Measurements from ENCODE around the gene ZDHHC11. TPM values are rescaled to one million over a fixed set of nuclear protein-coding genes. Genes with fewer than 3 reads are reported as not detected.
A peak's percentile ranks its signal among the peaks of the same experiment; 100 is the strongest.

Gene ZDHHC11
- total RNA-seq, 1 experiment from 2014 or later: 3.6 TPM

GRCh38 chr5:870956-871355, 20.2 kb upstream of the ZDHHC11 start:
- no peak overlapping the region for H3K27ac Mint-ChIP-seq (ENCODE audit: unreplicated experiment)

DNA sequence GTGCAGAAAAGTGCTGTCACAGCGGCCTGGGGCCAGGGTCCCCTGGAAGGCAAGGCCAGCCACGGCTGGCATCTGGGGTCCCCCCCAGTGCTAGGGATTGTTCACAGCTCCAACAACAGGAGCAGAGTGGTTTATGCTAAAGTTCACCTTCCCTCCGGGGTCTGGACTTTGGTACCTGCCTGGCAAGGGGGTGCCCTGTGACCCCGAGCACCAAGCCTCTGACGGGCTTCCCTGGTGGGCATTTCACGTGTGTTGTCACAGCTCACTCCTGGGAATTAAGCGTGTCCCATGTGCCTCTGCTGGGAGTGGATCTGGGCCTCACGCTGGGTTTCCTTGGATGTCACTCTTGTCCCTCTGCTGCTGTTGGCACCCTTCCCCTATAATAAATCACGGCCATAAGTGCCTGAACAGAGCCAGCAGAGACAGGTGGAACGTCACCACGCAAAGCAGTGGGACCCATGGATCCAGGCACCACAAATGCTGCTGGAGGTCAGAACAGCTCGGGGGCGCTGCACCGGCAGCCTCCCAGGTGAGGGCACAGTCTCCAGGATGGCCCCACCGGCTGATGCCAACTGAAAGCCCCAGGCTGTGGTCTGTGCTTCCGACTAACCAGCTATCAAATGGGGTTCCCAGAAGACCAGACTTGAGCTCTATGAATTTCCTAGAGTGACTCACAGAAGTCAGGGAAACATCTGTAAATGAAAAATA, 17.8 kb upstream of the ZDHHC11 start:
- CTCF ChIA-PET: no interaction called here
- DNase-seq: peak in 1 of 2 experiments; percentile 22
- Mint-ChIP-seq H3K4me1 (ENCODE audit: low read depth, unreplicated experiment) (no peaks in the 10 kb centered on the region), H3K36me3 (ENCODE audit: insufficient read depth, unreplicated experiment) (peaks cover 87% of the 10 kb centered on the region), H3K27ac (ENCODE audit: unreplicated experiment) (no peak overlapping the region), H3K4me3 (ENCODE audit: unreplicated experiment) (no peak overlapping the region), H3K9me3 (ENCODE audit: unreplicated experiment) (no peaks in the 10 kb centered on the region), H3K27me3 (ENCODE audit: insufficient read depth, unreplicated experiment) (no peaks in the 10 kb centered on the region)
- Histone ChIP-seq H3K36me3 (ENCODE audit: control insufficient read depth, insufficient read depth, low read length) (peaks cover 7% of the 10 kb centered on the region), H3K4me1 (peaks cover 9% of the 10 kb centered on the region; the same call in 1 of the 2 replicates), H3K4me3 (ENCODE audit: low read depth, low read length) (no peak overlapping the region), H3K9me3 (no peaks in the 10 kb centered on the region), H3K27me3 (replicated peaks; ENCODE audit: control insufficient read depth, insufficient read depth, low read length) (no peaks in the 10 kb centered on the region)
- TF ChIP-seq, protein P1, sequence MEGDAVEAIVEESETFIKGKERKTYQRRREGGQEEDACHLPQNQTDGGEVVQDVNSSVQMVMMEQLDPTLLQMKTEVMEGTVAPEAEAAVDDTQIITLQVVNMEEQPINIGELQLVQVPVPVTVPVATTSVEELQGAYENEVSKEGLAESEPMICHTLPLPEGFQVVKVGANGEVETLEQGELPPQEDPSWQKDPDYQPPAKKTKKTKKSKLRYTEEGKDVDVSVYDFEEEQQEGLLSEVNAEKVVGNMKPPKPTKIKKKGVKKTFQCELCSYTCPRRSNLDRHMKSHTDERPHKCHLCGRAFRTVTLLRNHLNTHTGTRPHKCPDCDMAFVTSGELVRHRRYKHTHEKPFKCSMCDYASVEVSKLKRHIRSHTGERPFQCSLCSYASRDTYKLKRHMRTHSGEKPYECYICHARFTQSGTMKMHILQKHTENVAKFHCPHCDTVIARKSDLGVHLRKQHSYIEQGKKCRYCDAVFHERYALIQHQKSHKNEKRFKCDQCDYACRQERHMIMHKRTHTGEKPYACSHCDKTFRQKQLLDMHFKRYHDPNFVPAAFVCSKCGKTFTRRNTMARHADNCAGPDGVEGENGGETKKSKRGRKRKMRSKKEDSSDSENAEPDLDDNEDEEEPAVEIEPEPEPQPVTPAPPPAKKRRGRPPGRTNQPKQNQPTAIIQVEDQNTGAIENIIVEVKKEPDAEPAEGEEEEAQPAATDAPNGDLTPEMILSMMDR (IDR thresholded peaks at IDR 0.05; ENCODE audit: insufficient read depth in 1 of 2, low read depth in 1 of 2, low read length in 1 of 2, severe bottlenecking in 1 of 2, unreplicated experiment in 1 of 2): no peak
- intact Hi-C loops (cut with micrococcal nuclease; ENCODE audit: unreplicated experiment): no loop called here
- no TSS peak for BruUV-seq (replicated peaks)
- POLR2A ChIA-PET: no interaction called here

More at GRCh38 chr5:870956-871355, 20.2 kb upstream of the ZDHHC11 start:
- peak in 1 of 2 experiments; percentile 28 for DNase-seq
- Histone ChIP-seq H3K9me3 (no peaks in the 10 kb centered on the region), H3K36me3 (ENCODE audit: control insufficient read depth, insufficient read depth, low read length) (peaks cover 3% of the 10 kb centered on the region), H3K4me1 (peaks cover 9% of the 10 kb centered on the region; the same call in 1 of the 2 replicates), H3K4me3 (ENCODE audit: low read depth, low read length) (no peak overlapping the region), H3K27me3 (replicated peaks; ENCODE audit: control insufficient read depth, insufficient read depth, low read length) (no peaks in the 10 kb centered on the region)
- Mint-ChIP-seq H3K36me3 (ENCODE audit: insufficient read depth, unreplicated experiment) (peaks cover 97% of the 10 kb centered on the region), H3K4me3 (ENCODE audit: unreplicated experiment) (no peak overlapping the region), H3K27me3 (ENCODE audit: insufficient read depth, unreplicated experiment) (no peaks in the 10 kb centered on the region), H3K4me1 (ENCODE audit: low read depth, unreplicated experiment) (no peaks in the 10 kb centered on the region), H3K9me3 (ENCODE audit: unreplicated experiment) (no peaks in the 10 kb centered on the region)
- CTCF ChIA-PET: no interaction called here
- TF ChIP-seq, protein P1 (IDR thresholded peaks at IDR 0.05; ENCODE audit: insufficient read depth in 1 of 2, low read depth in 1 of 2, low read length in 1 of 2, severe bottlenecking in 1 of 2, unreplicated experiment in 1 of 2): no peak
- BruUV-seq (replicated peaks): no TSS peak
- POLR2A ChIA-PET: no interaction called here
- intact Hi-C loops (cut with micrococcal nuclease; ENCODE audit: unreplicated experiment): no loop called here

DNA sequence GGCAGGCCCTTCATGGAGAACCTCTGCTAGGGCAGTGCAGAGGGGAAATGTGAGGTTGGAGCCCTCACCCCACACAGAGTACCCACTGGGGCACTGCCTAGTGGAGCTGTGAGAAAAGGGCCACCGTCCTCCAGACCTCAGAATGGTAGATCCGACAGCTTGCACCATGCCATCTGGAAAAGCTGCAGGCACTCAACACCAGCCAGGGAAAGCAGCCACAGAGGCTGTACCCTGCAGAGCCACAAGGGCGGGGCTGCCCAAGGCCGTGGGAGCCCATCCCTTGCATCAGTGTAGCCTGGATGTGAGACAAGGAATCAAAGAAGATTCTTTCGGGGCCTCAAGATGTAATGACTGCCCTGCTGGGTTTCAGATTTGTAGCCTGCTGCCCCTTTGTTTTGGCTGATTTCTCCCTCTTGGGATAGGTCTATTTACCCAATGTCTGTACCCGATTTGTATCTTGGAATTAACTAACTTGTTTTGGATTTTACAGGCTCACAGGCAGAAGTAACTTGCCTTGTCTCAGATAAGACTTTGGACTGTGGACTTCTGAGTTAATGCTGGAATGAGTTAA, 16.6 kb upstream of the ZDHHC11 start:
- BruUV-seq (replicated peaks): no TSS peak
- Mint-ChIP-seq H3K4me1 (ENCODE audit: low read depth, unreplicated experiment) (no peaks in the 10 kb centered on the region), H3K9me3 (ENCODE audit: unreplicated experiment) (no peaks in the 10 kb centered on the region), H3K4me3 (ENCODE audit: unreplicated experiment) (no peak overlapping the region), H3K27ac (ENCODE audit: unreplicated experiment) (no peak overlapping the region), H3K36me3 (ENCODE audit: insufficient read depth, unreplicated experiment) (peaks cover 88% of the 10 kb centered on the region), H3K27me3 (ENCODE audit: insufficient read depth, unreplicated experiment) (no peaks in the 10 kb centered on the region)
- H3K9me3 ChIP-seq: no peaks in the 10 kb centered on the region
- intact Hi-C loops (cut with micrococcal nuclease; ENCODE audit: unreplicated experiment): no loop called here
- peaks cover 9% of the 10 kb centered on the region for H3K36me3 ChIP-seq (ENCODE audit: control insufficient read depth, insufficient read depth, low read length)
- H3K4me3 ChIP-seq (ENCODE audit: low read depth, low read length): no peak overlapping the region
- ChIA-PET POLR2A (no interaction called here), CTCF (no interaction called here)
- peak in 1 of 2 experiments; percentile 29 for DNase-seq
- peaks cover 9% of the 10 kb centered on the region; the same call in 1 of the 2 replicates for H3K4me1 ChIP-seq
- TF ChIP-seq, protein P1 (IDR thresholded peaks at IDR 0.05; ENCODE audit: insufficient read depth in 1 of 2, low read depth in 1 of 2, low read length in 1 of 2, severe bottlenecking in 1 of 2, unreplicated experiment in 1 of 2): no peak
- no peaks in the 10 kb centered on the region for H3K27me3 ChIP-seq (replicated peaks; ENCODE audit: control insufficient read depth, insufficient read depth, low read length)
